Stomach (tissue), 9 donors: ENCODE results near the gene HOXD1. TPM values are rescaled to one million over a fixed set of nuclear protein-coding genes. Genes with fewer than 3 reads are reported as not detected.
A peak's percentile ranks its signal among the peaks of the same experiment; 100 is the strongest.

Experiments
- DNase-seq, 2 donors: peaks; one replicate each; pipeline versions ENCODE4 v3.0.0 to v3.0.0-alpha.2; 2013 to 2019
- H3K27ac ChIP-seq, 5 donors: fragments of 200-600 bp in 4 of 5; sonication (generic) in 4 of 5; one replicate each; pipeline ENCODE4 v1.5.1; 2013 to 2019; ENCODE audit warnings: mild to moderate bottlenecking in 1 of 5, moderate library complexity in 1 of 5
- H3K27me3 ChIP-seq, 3 donors: fragments of 200-600 bp; sonication (generic); one replicate each; pipeline ENCODE4 v1.5.1; 2017 to 2019; ENCODE audit warnings: mixed run types in 1 of 3
- H3K36me3 ChIP-seq, 4 donors: fragments of 200-600 bp; sonication (generic); 1 replicate in 3 of 4; 2 replicates in 1 of 4; pipeline ENCODE4 v1.5.1; 2016 to 2019
- H3K4me1 ChIP-seq, 4 donors: fragments of 200-600 bp; sonication (generic); one replicate each; pipeline ENCODE4 v1.5.1; 2016 to 2019
- H3K4me3 ChIP-seq, 4 donors: fragments of 200-600 bp; sonication (generic) in 3 of 4; one replicate each; pipeline ENCODE4 v1.5.1; 2016 to 2019; ENCODE audit warnings: mild to moderate bottlenecking in 1 of 4
- H3K9me3 ChIP-seq, 4 donors: fragments of 200-600 bp; sonication (generic); one replicate each; pipeline ENCODE4 v1.5.1; 2016 to 2019
- EP300 ChIP-seq: sonication (generic); formaldehyde crosslinking; IDR thresholded peaks from one replicate; pipeline ENCODE4 v1.6.1; 2017; ENCODE audit warnings: antibody characterized with exemption
- POLR2A ChIP-seq, 4 donors: fragments of 450-650 bp; IDR thresholded peaks; one replicate each; pipeline ENCODE4 v1.6.1; 2016; ENCODE audit warnings: antibody characterized with exemption in 4 of 4, control low read depth in 2 of 4, mild to moderate bottlenecking in 1 of 4, moderate library complexity in 1 of 4
- POLR2AphosphoS5 ChIP-seq, 3 donors: sonication (generic); formaldehyde crosslinking; IDR thresholded peaks; one replicate each; pipeline ENCODE4 v1.6.1; 2016; ENCODE audit warnings: antibody characterized with exemption in 3 of 3
- WGBS, 5 donors: extraction: QIAGEN DNeasy Blood & Tissue Kit in 3 of 5; methylation state at CpG; one replicate each; pipeline versions ENCODE4 v1.1.5 to v1.1.7; 2013 to 2018; 5-methylcytosine and 5-hydroxymethylcytosine counted together
- intact Hi-C: fragments of 100-400 bp; cut with DNase I; formaldehyde crosslinking; loops from one replicate; pipeline ENCODE4 v1.15.1; 2023; ENCODE audit warnings: low total_unique reads
- polyA plus RNA-seq, 3 donors: library from polyadenylated mRNA; stranded (reverse); fragments of 200-250 nt; gene quantifications; one replicate each; pipeline ENCODE4 v1.2.3, GENCODE V29; 2013
- total RNA-seq, 5 donors: library from RNA; depleted of rRNA; stranded (reverse); fragments of >200 nt; gene quantifications; one replicate each; pipeline versions ENCODE4 v1.1.0 to v1.2.3, GENCODE V29; 2014 to 2016
- TF ChIP-seq, protein P1 (sequence below), 7 experiments: fragments of 450-650 bp in 4 of 7; fragments of 200-600 bp in 3 of 7; sonication (generic) in 3 of 7; IDR thresholded peaks; one replicate each; pipeline ENCODE4 v1.5.1; 2016 to 2019; ENCODE audit warnings: antibody characterized with exemption in 7 of 7, control low read depth in 2 of 7, mild to moderate bottlenecking in 1 of 7
- donor health status: healthy with polysubstance abuse.
- donor health status: Bipolar disorder and iron deficiency.
- donor health status: healthy.

Gene HOXD1
- total and polyA plus RNA-seq, 8 donors = 0.12 to 0.23 (median 0.18) TPM; not detected in 5

DNA sequence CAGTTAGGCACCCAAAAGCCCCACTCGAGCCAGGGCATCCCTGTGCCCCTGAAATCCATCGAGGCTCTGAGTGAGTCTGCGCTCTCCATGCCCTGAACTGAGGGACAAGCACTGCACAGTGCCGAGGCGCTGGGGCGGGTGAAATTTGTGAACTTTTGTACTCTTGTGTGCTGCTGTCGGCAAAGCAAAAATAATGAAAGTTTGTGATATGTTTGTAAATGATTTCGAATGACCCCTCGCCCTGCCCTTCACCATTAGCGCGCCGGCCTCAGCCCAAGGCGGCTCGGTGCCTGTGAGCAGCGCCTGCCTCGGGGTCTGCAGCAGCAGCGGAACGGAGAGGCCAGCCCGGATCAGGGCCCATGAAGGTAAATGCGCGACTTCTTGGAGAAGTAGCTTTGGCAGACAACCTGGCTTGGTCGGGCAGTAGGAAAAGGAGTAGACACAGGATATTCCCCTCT lies 39.0 kb upstream of the HOXD1 start:
- WGBS, 5 donors = 15 to 30% (median 20%) methylated on average over 22 of the region's 22 CpGs
- DNase-seq = peak in 1 of 2 donors; percentile 17

DNA sequence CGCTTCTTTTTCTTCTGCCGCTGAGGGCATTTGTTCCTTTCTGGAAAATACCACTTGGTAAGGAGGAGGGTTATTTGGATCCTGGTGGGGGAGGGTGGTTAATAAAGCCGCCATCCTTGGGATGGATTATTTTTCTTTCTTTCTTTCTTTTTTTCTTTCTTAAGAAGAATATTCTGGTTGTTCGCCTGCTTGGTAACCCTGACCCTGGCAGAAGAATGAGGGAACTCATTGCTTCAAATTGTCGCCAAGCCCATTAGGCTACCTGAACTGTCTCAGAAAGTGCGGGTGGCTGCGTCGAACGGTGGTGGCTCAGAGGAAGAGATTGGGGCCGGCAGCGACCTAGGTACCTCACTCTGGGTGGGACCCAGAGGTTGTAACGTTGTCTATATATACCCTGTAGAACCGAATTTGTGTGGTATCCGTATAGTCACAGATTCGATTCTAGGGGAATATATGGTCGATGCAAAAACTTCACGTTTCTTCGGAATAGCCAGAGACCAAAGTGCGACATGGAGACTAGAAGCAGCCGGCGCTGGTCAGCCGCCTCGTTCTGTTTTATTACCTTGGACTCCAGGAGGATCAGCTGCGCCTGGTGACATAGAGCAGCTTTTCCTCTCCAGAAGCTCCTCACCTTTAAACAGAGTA lies 38.4 kb upstream of the HOXD1 start:
- Histone ChIP-seq H3K27ac (no peak overlapping the region), H3K9me3 (no peaks in the 10 kb centered on the region), H3K36me3 (no peaks in the 10 kb centered on the region), H3K4me3 (no peak overlapping the region), H3K4me1 (peaks cover 0 to 22% (median 9%) of the 10 kb centered on the region in 4 donors), H3K27me3 (peaks cover 27 to 100% (median 97%) of the 10 kb centered on the region in 3 donors)
- intact Hi-C loops = no loop called here
- peak in 1 of 2 donors; percentile 11 for DNase-seq
- TF ChIP-seq, protein P1, sequence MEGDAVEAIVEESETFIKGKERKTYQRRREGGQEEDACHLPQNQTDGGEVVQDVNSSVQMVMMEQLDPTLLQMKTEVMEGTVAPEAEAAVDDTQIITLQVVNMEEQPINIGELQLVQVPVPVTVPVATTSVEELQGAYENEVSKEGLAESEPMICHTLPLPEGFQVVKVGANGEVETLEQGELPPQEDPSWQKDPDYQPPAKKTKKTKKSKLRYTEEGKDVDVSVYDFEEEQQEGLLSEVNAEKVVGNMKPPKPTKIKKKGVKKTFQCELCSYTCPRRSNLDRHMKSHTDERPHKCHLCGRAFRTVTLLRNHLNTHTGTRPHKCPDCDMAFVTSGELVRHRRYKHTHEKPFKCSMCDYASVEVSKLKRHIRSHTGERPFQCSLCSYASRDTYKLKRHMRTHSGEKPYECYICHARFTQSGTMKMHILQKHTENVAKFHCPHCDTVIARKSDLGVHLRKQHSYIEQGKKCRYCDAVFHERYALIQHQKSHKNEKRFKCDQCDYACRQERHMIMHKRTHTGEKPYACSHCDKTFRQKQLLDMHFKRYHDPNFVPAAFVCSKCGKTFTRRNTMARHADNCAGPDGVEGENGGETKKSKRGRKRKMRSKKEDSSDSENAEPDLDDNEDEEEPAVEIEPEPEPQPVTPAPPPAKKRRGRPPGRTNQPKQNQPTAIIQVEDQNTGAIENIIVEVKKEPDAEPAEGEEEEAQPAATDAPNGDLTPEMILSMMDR (IDR thresholded peaks at IDR 0.05) = no peak
- TF ChIP-seq POLR2AphosphoS5 (IDR thresholded peaks at IDR 0.05) = no peak
- TF ChIP-seq EP300 = no peak
- TF ChIP-seq POLR2A (IDR thresholded peaks at IDR 0.05) = no peak
- 11 to 30% (median 21%) methylated on average over 24 of the region's 24 CpGs for WGBS, 5 donors

More for the DNA sequence above, 39.0 kb upstream of the HOXD1 start:
- H3K4me3 ChIP-seq = no peak overlapping the region
- no peak overlapping the region for H3K27ac ChIP-seq
- no peaks in the 10 kb centered on the region for H3K9me3 ChIP-seq
- intact Hi-C loops = no loop called here
- H3K36me3 ChIP-seq = no peaks in the 10 kb centered on the region
- peaks cover 0 to 22% (median 9%) of the 10 kb centered on the region in 4 donors for H3K4me1 ChIP-seq
- TF ChIP-seq EP300 (no peak), POLR2A (IDR thresholded peaks at IDR 0.05) (no peak), POLR2AphosphoS5 (IDR thresholded peaks at IDR 0.05) (no peak)
- TF ChIP-seq, protein P1 (IDR thresholded peaks at IDR 0.05) = no peak
- peaks cover 27 to 100% (median 98%) of the 10 kb centered on the region in 3 donors for H3K27me3 ChIP-seq

DNA sequence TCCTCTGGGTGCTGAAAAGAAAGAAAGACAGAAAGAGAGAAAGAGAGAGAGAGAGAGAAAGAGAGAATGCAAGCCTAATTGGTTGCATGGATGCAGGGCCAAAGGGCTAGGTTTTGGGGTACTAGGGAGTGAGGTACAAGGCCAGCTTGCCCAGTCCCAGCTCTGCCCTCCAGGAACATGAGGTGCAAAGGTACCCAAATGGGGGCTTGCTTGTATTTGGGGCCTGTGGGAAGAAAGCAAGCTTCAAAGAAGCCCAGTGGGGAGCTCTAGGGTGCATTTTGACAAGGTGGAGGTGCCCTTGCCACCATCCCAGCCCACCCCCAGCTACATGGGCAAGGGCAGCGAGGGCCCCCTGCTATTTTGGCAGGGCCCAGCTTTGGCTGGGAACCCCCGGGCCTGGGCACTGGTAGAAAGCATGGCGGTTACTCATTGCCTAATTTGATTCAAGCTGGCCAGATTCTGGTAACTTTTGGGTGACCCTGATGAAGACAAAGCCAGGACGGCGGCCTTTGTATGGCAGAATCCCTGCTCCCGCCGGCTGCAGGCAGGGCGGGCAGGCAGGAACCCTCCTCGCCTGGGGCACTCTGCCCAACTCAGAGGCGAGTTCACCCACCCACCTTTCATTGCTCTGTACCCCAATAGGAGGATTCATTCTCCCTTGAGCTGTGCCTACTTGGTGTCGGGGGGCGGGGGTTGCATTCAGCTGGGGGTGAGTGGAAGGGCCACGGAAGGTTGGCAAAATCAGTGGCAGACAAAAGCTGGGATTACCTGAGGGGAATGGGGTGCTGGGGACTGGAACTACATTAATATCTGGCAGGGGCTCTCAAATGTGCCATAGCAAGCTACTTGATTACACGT lies 37.7 kb upstream of the HOXD1 start:
- Histone ChIP-seq H3K4me1 (peaks cover 0 to 22% (median 9%) of the 10 kb centered on the region in 4 donors), H3K4me3 (no peak overlapping the region), H3K27ac (no peak overlapping the region), H3K27me3 (peaks cover 27 to 100% (median 97%) of the 10 kb centered on the region in 3 donors), H3K9me3 (no peaks in the 10 kb centered on the region), H3K36me3 (no peaks in the 10 kb centered on the region)
- TF ChIP-seq POLR2AphosphoS5 (IDR thresholded peaks at IDR 0.05) (no peak), POLR2A (IDR thresholded peaks at IDR 0.05) (no peak), EP300 (no peak)
- TF ChIP-seq, protein P1 (IDR thresholded peaks at IDR 0.05) = no peak
- 17 to 36% (median 21%) methylated on average over 6 to 14 of the region's 14 CpGs for WGBS, 5 donors
- DNase-seq = peak in 1 of 2 donors; percentile 14
- intact Hi-C loops = no loop called here

DNA sequence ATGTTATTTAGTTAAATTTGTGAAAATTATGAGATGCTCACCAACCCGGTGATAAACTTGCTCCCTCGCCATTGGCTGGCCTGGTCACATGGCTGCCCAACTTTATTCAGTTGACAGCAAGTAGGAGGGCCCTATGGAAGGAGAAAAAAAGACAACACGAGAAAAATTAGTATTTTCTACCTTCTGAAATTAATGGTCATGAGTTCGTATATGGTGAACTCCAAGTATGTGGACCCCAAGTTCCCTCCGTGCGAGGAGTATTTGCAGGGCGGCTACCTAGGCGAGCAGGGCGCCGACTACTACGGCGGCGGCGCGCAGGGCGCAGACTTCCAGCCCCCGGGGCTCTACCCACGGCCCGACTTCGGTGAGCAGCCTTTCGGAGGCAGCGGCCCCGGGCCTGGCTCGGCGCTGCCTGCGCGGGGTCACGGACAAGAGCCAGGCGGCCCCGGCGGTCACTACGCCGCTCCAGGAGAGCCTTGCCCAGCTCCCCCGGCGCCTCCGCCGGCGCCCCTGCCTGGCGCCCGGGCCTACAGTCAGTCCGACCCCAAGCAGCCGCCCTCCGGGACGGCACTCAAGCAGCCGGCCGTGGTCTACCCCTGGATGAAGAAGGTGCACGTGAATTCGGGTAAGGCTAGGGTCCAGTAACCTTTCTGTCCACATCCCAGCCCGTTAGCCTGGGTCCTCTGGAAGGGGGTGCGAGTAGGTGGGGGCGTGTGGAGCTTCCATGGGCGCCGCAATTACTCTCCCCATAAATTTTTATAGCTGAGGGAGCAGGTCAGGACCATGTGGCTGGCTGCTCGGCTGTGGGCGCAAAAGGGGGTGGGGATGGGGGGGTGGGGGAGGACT lies 36.8 kb upstream of the HOXD1 start, which contains the start of gene HOXD4:
HOXD4 (plus strand) TSS at position 109 of the 846 bp plus-strand sequence; CDS start at position 193, 84 bp downstream.
- Histone ChIP-seq H3K36me3 (no peaks in the 10 kb centered on the region), H3K27me3 (peaks cover 32 to 100% (median 97%) of the 10 kb centered on the region in 3 donors), H3K9me3 (no peaks in the 10 kb centered on the region), H3K27ac (no peak within 1 kb of the TSS), H3K4me1 (peaks cover 0 to 23% (median 10%) of the 10 kb centered on the region in 4 donors), H3K4me3 (peak within 1 kb of the TSS; percentile 1 to 33 (median 6))
- intact Hi-C loops = no loop called here
- 6 to 19% (median 7%) methylated on average over 35 to 55 of the region's 55 CpGs for WGBS, 5 donors
- TF ChIP-seq, protein P1 (IDR thresholded peaks at IDR 0.05) = no peak
- TF ChIP-seq EP300 (no peak), POLR2A (IDR thresholded peaks at IDR 0.05) (no peak), POLR2AphosphoS5 (IDR thresholded peaks at IDR 0.05) (no peak)
- peak in 1 of 2 donors; percentile 20 for DNase-seq
